Activated CD8-positive, alpha-beta T cell treated with anti-CD3 and anti-CD28 coated beads for 36 hours (primary cell): ENCODE data around the gene IL26. TPM values are rescaled to one million over a fixed set of nuclear protein-coding genes. Genes with fewer than 3 reads are reported as not detected.

Experiments used
- ATAC-seq: fragments of 200-7000 bp; cut with Tn5 transposase; one replicate; pipeline ENCODE4 v1.10.0; 2021; ENCODE audit warnings: mild to moderate bottlenecking, moderate library complexity
- CTCF ChIA-PET: fragments of 350-600 bp; sonication (Branson Sonifier 250); formaldehyde crosslinking; loops from one replicate; lab custom pipeline; 2021; ENCODE audit warnings: antibody characterized with exemption; lab: Charles Lee
- POLR2A ChIA-PET: fragments of 350-600 bp; sonication (Branson Sonifier 250); formaldehyde crosslinking; loops from one replicate; lab custom pipeline; 2021; ENCODE audit warnings: antibody characterized with exemption; lab: Charles Lee
- DNase-seq: peaks from one replicate; pipeline ENCODE4 v3.0.0-alpha.2; 2020
- H3K27ac Mint-ChIP-seq: one replicate; pipeline ENCODE4 v1.8.0; 2021; ENCODE audit warnings: mild to moderate bottlenecking, mixed read lengths
- H3K27me3 Mint-ChIP-seq: one replicate; pipeline ENCODE4 v1.8.0; 2021; ENCODE audit warnings: mixed read lengths
- H3K36me3 Mint-ChIP-seq: one replicate; pipeline ENCODE4 v1.8.0; 2021; ENCODE audit warnings: low read depth, mixed read lengths
- H3K4me1 Mint-ChIP-seq: one replicate; pipeline ENCODE4 v1.8.0; 2021; ENCODE audit warnings: low read depth, mixed read lengths
- H3K4me3 Mint-ChIP-seq: one replicate; pipeline ENCODE4 v1.8.0; 2021; ENCODE audit warnings: mild to moderate bottlenecking, moderate library complexity, mixed read lengths
- H3K9me3 Mint-ChIP-seq: one replicate; pipeline ENCODE4 v1.8.0; 2021; ENCODE audit warnings: mixed read lengths
- intact Hi-C: fragments of 100-400 bp; cut with micrococcal nuclease; formaldehyde crosslinking; loops from one replicate; pipeline ENCODE4 v1.10.0; 2022
- total RNA-seq, 2 experiments: library from RNA; stranded (reverse); gene quantifications; one replicate each; pipeline ENCODE4 v1.2.3, GENCODE V29; 2021
- TF ChIP-seq, protein P1 (sequence below): fragments of 200-600 bp; IDR thresholded peaks from one replicate; pipeline ENCODE4 v1.8.0; 2022; ENCODE audit warnings: antibody characterized with exemption, mild to moderate bottlenecking

IL26 gene
- total RNA-seq, 2 experiments from 2014 or later = not detected

DNA sequence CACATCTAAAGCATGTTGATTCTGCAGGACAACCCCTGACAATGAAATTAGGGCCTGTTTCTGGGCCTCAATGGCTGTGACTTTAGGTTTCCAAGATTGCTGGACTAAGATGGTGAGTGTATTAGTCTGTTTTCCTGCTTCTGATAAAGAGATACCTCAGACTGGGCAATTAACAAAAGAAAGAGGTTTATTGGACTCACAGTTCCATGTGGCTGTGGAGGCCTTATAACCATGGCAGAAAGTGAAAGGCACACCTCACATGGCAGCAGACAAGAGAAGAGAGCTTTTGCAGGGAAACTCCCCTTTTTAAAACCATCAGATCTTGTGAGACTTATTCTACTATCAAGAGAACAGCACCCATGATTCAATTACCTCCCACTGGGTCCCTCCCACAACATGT lies 17.2 kb upstream of the IL26 start:
- no peak overlapping the region for H3K4me3 Mint-ChIP-seq
- intact Hi-C loops = loop anchor here (5.0 kb wide), 1 partner anchor 35 kb away; no protein-coding TSS in a partner anchor
- H3K4me1 Mint-ChIP-seq = peaks cover 43% of the 10 kb centered on the region
- H3K27me3 Mint-ChIP-seq = peaks cover 2% of the 10 kb centered on the region
- H3K27ac Mint-ChIP-seq = no peak overlapping the region
- POLR2A ChIA-PET = interaction anchor here (0.6 to 1.0 kb wide), 3 partner anchors 11 to 62 kb away, joined by 3 read pairs; no protein-coding TSS in a partner anchor
- ATAC-seq (no peak), DNase-seq (peak; percentile 19)
- CTCF ChIA-PET = interaction anchor here (1.3 to 2.3 kb wide), 4 partner anchors 11 to 74 kb away, joined by 4 to 13 read pairs (median 6); no protein-coding TSS in a partner anchor
- TF ChIP-seq, protein P1, sequence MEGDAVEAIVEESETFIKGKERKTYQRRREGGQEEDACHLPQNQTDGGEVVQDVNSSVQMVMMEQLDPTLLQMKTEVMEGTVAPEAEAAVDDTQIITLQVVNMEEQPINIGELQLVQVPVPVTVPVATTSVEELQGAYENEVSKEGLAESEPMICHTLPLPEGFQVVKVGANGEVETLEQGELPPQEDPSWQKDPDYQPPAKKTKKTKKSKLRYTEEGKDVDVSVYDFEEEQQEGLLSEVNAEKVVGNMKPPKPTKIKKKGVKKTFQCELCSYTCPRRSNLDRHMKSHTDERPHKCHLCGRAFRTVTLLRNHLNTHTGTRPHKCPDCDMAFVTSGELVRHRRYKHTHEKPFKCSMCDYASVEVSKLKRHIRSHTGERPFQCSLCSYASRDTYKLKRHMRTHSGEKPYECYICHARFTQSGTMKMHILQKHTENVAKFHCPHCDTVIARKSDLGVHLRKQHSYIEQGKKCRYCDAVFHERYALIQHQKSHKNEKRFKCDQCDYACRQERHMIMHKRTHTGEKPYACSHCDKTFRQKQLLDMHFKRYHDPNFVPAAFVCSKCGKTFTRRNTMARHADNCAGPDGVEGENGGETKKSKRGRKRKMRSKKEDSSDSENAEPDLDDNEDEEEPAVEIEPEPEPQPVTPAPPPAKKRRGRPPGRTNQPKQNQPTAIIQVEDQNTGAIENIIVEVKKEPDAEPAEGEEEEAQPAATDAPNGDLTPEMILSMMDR = no peak
- H3K9me3 Mint-ChIP-seq = peaks cover 7% of the 10 kb centered on the region
- H3K36me3 Mint-ChIP-seq = peaks cover 1% of the 10 kb centered on the region

DNA sequence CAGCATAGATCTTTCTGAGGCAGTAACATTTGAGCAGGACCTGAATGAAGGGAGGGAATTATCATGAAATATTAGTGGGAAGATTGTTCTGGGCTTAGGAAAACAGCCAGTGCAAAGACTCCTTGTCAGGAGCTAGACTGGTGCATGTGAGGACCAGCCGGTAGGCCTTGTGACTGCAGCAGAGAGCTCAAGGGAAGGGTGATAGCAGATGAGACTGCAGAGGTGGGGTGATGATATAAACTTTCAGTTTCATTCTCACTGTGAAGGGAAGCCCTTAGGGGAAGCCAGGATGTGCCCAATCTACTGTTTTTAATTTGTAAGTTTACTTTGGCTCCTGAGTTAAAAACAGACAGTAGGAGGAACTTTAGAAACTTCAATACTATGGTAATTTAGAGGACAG lies 15.4 kb upstream of the IL26 start:
- TF ChIP-seq, protein P1 = no peak

DNA sequence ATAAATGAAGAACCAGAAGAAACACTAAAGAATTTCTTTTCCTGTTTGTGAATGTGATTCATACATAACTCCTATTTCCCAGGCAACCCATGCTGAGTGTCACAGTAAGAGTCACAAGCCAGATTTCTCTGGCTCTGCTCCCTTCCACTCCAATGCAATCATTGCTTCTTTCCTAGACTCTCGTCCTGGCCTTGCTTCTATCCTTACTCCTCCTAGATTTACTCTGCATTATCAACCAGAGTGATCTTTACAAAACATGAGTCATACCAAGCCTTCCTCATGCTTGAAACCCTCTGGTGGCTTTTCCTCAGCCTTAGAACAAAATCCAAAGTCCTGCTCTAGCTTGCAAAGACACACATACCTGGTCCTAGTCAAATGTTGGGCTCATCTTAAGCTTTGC lies 14.5 kb upstream of the IL26 start:
- Mint-ChIP-seq H3K27me3 (no peaks in the 10 kb centered on the region), H3K4me1 (peaks cover 60% of the 10 kb centered on the region), H3K9me3 (peaks cover 7% of the 10 kb centered on the region), H3K36me3 (peaks cover 1% of the 10 kb centered on the region), H3K27ac (peak overlapping the region; percentile 86), H3K4me3 (no peak overlapping the region)
- TF ChIP-seq, protein P1 = no peak
- POLR2A ChIA-PET = no interaction called here
- no peak for ATAC-seq
- intact Hi-C loops = loop anchor here (5.0 kb wide), 1 partner anchor 37 kb away; no protein-coding TSS in a partner anchor
- DNase-seq = no peak
- CTCF ChIA-PET = interaction anchor here (1.3 to 1.5 kb wide), 2 partner anchors 8 to 77 kb away, joined by 7 to 12 read pairs; no protein-coding TSS in a partner anchor

More for the DNA sequence above, 15.4 kb upstream of the IL26 start:
- CTCF ChIA-PET = interaction anchor here (0.8 to 2.3 kb wide), 10 partner anchors 9 to 201 kb away, joined by 3 to 13 read pairs (median 5); no protein-coding TSS in a partner anchor
- Mint-ChIP-seq H3K4me1 (peaks cover 57% of the 10 kb centered on the region), H3K9me3 (peaks cover 7% of the 10 kb centered on the region), H3K27ac (peak overlapping the region; percentile 86), H3K36me3 (peaks cover 1% of the 10 kb centered on the region), H3K4me3 (peak overlapping the region; percentile 32), H3K27me3 (no peaks in the 10 kb centered on the region)
- ATAC-seq (peak; percentile 95), DNase-seq (peak; percentile 68)
- POLR2A ChIA-PET = interaction anchor here (1.9 kb wide), 1 partner anchor 9 kb away, joined by 7 read pairs; no protein-coding TSS in a partner anchor
- intact Hi-C loops = loop anchor here (5.0 kb wide), 1 partner anchor 36 kb away; no protein-coding TSS in a partner anchor

DNA sequence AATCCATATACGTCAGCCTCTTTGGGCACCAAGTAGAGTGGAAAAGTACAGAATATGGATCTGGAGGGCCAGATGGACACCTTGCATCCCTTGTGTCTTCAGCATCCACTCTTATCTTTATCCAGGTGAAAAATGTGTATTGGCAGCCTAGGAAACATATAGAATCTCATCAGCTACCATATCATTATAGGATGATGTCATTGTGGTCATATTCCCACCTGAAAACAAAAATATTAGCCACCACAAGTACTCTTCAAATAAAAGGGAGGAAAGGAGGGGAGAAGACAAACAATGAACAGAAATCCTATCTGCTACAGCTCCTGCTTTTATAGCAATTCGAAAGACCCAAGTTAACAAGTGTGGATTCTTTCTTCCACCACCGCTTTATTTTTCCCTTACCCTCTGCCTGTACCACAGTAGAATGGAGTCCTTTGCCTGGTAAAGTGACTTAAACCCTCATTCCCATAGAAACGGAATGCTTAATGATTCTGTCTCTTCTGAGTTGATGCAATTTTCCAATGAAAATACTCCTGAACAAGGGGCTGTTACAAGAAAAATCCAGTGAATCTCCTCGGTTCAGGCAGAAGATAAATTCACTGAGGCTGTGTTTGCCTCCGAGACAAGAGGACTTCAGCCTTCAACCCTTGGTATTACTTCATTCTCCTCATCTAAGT lies 13.8 kb upstream of the IL26 start:
- ATAC-seq = no peak
- POLR2A ChIA-PET = interaction anchor here (0.6 to 1.0 kb wide), 2 partner anchors 9 to 39 kb away, joined by 3 to 4 read pairs; no protein-coding TSS in a partner anchor
- Mint-ChIP-seq H3K4me3 (no peak overlapping the region), H3K27me3 (no peaks in the 10 kb centered on the region), H3K9me3 (peaks cover 7% of the 10 kb centered on the region), H3K36me3 (peaks cover 1% of the 10 kb centered on the region), H3K4me1 (peaks cover 64% of the 10 kb centered on the region), H3K27ac (no peak overlapping the region)
- no peak for DNase-seq
- CTCF ChIA-PET = interaction anchor here (0.9 kb wide), 1 partner anchor 16 kb away, joined by 7 read pairs; no protein-coding TSS in a partner anchor
- TF ChIP-seq, protein P1 = no peak
- intact Hi-C loops = no loop called here

DNA sequence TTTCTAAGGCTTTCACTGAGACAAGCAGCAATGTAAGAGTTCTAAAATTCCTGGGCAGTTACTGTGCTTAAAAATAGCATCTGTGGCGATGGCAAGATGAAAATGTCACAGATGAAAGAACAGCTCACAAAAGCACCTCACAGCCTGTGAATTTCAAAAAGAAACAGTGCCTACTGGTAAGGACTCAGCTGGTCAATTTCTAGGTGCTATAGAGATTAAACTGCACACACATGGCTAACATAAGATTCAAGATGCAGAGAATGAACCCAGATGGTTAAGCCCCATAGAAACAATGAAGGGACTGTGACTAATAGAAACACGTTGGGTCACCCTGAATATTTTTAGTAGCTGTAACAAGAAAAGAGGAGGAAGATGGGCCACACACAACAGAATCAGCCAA lies 12.0 kb upstream of the IL26 start:
- ChIA-PET CTCF (interaction anchor here (0.9 to 3.2 kb wide), 6 partner anchors 12 to 104 kb away, joined by 3 to 21 read pairs (median 4); partner anchors contain the start of gene IL26), POLR2A (no interaction called here)
- peak overlapping the region; percentile 24 for H3K27ac Mint-ChIP-seq

More for the DNA sequence above, 12.0 kb upstream of the IL26 start:
- DNase-seq (no peak), ATAC-seq (no peak)
- no peak overlapping the region for H3K4me3 Mint-ChIP-seq
- H3K9me3 Mint-ChIP-seq = peaks cover 3% of the 10 kb centered on the region
- TF ChIP-seq, protein P1 = no peak
- H3K27me3 Mint-ChIP-seq = no peaks in the 10 kb centered on the region
- peaks cover 64% of the 10 kb centered on the region for H3K4me1 Mint-ChIP-seq
- peaks cover 1% of the 10 kb centered on the region for H3K36me3 Mint-ChIP-seq
- intact Hi-C loops = no loop called here
